GM12874 (cell line): ENCODE measurements around the gene ZNF358.

Experiments used
- CTCF ChIP-seq: IDR thresholded peaks from 2 replicates; pipeline ENCODE4 v1.5.1; 2011; ENCODE audit warnings: low read depth, mild to moderate bottlenecking, control low read depth, low read length, moderate library complexity; ENCODE audit not compliant: insufficient read depth

The ZNF358 gene

DNA sequence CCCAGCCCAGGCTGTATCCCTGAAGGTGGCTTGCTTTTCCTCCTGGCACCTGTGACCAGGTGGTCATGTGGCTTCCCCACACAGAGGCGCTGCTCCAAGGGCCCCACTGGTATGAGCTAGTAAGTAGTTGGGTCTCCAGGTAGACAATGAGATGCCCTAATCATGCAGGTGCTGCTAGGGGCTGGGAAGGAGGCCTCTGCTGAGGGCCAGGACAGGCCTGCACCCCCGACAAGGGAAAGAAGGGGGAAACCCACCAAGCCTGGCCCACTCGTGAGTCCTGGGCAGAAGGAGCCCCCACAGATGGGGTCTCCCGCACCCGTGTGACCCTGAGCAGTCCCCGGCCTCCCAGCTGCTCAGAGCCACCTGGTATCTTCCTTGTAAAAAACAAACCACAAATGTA lies 40.2 kb upstream of the ZNF358 start:
- TF ChIP-seq CTCF = no peak

DNA sequence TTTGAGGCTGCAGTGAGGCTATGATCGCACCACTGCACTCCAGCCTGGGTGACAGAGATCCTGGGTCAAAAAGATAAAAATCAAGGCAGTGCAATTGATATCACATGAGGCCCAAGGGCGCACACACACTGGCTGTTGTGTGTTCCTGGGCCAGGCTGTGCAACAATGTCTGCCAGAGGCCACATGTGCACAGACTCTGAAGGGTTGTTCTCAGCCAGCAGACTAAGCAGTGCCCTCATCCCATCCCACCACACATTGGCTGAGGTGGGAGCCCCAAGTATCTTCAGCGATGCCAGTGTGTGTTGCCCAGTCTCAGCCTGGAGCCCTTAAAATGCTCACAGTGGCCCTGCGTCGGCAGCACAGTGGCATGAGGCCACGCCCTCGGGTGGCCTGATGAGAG lies 39.7 kb upstream of the ZNF358 start:
- TF ChIP-seq CTCF = no peak

- no peak for TF ChIP-seq CTCF
These were observed 39.0 kb upstream of the ZNF358 start for GRCh38 chr19:7476777-7477494.

DNA sequence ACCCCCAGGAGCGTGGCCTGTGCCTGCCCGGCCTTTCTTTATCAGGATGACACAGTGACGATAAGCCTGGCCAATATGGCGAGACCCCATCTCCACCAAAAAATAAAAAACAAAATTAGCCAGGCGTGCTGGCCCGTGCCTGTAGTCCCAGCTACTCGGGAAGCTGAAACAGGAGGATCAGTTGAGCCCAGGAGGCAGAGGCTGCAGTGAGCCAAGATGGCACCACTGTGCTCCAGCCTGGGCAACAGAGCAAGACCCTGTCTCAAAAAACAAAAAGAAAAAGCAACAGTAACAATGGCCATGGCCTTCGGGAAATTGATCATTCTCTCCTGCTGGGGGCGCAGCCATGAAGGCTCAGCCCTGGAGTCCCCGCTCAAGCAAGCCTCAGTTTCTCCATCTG lies 38.1 kb upstream of the ZNF358 start:
- no peak for TF ChIP-seq CTCF

- TF ChIP-seq CTCF = no peak
These were observed 37.6 kb upstream of the ZNF358 start for GRCh38 chr19:7478173-7478842.

DNA sequence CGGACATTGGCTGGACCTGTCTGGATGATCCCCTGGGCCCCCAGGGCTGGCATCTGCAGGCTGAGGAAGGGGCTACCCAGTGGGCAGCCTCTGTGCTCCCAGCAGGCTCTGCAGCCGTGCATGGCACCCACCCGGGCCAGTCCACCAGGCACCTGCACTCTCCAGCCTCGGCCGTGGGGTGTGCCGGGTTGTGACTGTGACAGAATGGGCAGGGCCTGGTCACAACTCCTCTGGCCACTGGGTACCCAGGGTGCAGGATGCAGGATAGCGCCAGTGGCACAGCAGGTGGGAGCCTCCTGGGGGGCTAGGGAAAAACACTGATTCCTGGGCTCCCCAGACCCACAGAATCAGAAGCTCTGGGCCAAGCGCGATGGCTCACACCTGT lies 37.1 kb upstream of the ZNF358 start:
- TF ChIP-seq CTCF = no peak

DNA sequence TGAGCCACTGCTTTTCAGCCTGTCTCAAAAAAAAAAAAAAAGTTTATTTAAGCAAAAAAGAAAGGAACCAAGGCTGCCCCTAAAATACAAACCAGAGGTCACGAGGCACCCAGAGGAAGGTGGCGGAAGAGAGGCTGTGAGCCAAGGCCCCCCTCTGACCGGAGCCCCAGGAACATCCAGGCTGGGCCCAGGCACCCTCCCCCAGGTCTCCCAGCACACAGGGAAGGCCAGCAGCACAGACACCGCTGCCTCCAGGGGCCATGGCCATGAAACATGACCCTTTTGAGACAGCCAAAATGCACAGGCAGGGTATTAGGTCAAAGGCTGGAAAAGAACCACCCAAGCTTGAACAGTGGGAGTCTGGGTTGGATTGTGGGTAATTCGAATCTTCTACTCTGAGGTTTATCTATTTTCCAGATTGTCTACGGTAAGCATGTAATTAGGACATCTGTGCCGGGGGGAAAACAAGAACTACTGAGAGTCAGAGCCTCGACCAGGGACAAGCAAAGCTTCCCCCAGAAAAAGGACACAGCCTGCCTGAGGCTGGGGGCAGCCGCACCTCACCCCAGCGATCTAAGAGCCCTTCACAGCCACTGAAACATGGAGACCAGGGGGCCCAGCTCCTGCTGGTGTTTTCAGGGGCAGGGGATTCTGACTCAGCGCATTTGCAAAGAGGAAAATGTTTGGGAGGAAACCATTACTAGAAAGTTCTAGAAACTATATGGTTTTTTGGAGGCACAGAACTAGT lies 35.5 kb upstream of the ZNF358 start:
- TF ChIP-seq CTCF = no peak
